Osteoblast (primary cell): ENCODE data around the gene LURAP1L. TPM values are rescaled to one million over a fixed set of nuclear protein-coding genes. Genes with fewer than 3 reads are reported as not detected.

Experiments used
- DNase-seq: peaks from one replicate; pipeline ENCODE4 v3.0.0; 2011; ENCODE audit warnings: low spot score, mixed read lengths; ENCODE audit not compliant: insufficient read length; ENCODE audit errors: missing footprints
- H2AFZ ChIP-seq: 2 replicates; pipeline ENCODE4 v1.6.0; 2011; ENCODE audit warnings: mild to moderate bottlenecking, low read length
- H3K27ac ChIP-seq: 2 replicates; pipeline ENCODE4 v1.5.1; 2011; ENCODE audit warnings: mild to moderate bottlenecking, low read depth, low read length, moderate library complexity
- H3K27me3 ChIP-seq: 2 replicates; pipeline ENCODE4 v1.6.0; 2012; ENCODE audit warnings: mild to moderate bottlenecking, control low read depth, inconsistent platforms, low read length, moderate library complexity; ENCODE audit not compliant: insufficient read depth
- H3K36me3 ChIP-seq: 2 replicates; pipeline ENCODE4 v1.5.1; 2011; ENCODE audit warnings: mild to moderate bottlenecking, low read length, control low read depth, moderate library complexity; ENCODE audit not compliant: insufficient read depth
- H3K4me1 ChIP-seq: 2 replicates; pipeline ENCODE4 v1.5.1; 2011; ENCODE audit warnings: mild to moderate bottlenecking, low read length, control low read depth, moderate library complexity; ENCODE audit not compliant: insufficient read depth
- H3K4me2 ChIP-seq: 2 replicates; pipeline ENCODE4 v1.6.0; 2011; ENCODE audit warnings: mild to moderate bottlenecking, low read length; ENCODE audit not compliant: insufficient read depth
- H3K4me3 ChIP-seq: fragments of 200-600 bp; sonication (generic); 3 replicates; pipeline ENCODE4 v1.5.1; 2012; ENCODE audit warnings: mild to moderate bottlenecking, low read length, inconsistent platforms; ENCODE audit not compliant: insufficient read depth
- H3K79me2 ChIP-seq: 2 replicates; pipeline ENCODE4 v1.6.0; 2012; ENCODE audit warnings: mild to moderate bottlenecking, low read length, control low read depth, inconsistent platforms; ENCODE audit not compliant: insufficient read depth
- H3K9me3 ChIP-seq: 2 replicates; pipeline ENCODE4 v1.5.1; 2011; ENCODE audit warnings: low read depth, low read length, control low read depth
- H4K20me1 ChIP-seq: 2 replicates; pipeline ENCODE4 v1.6.0; 2012; ENCODE audit warnings: mild to moderate bottlenecking, low read length, control low read depth; ENCODE audit not compliant: insufficient read depth
- CTCF ChIP-seq: IDR thresholded peaks from 2 replicates; pipeline ENCODE4 v1.5.1; 2011; ENCODE audit warnings: mild to moderate bottlenecking, low read depth, low read length, moderate library complexity; ENCODE audit errors: extremely low read depth
- total RNA-seq: library from RNA; depleted of rRNA; stranded (reverse); fragments of >200 nt; gene quantifications from 2 replicates; pipeline ENCODE4 v1.2.3, GENCODE V29; 2012

Gene LURAP1L
- total RNA-seq, 1 donor, result 88.3 TPM

DNA sequence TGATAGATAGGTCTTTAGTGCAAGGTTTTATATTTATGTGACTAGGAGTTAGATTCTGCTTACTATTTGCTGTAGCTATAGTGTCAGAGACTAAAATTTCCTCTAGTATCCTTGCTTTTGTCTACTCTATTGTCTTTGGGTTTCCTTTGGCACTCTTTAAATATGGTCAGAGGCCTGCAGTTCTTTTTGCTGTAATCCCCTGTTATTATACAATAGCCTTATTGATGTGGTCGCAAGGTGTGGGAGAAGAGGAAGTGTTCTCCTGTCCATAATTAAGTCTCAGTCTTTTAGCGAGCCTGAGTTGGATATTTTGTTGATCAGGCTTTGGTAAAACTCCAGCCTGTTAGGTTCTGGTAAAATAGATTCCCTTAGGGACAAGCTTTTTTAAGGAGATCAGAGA lies 34.9 kb downstream of the LURAP1L start:
- H3K4me2 ChIP-seq, result no peak overlapping the region
- peak overlapping the region; percentile 5 for H2AFZ ChIP-seq
- H3K36me3 ChIP-seq, result peaks cover 5% of the 10 kb centered on the region
- no peak for TF ChIP-seq CTCF
- no peaks in the 10 kb centered on the region for H3K27me3 ChIP-seq
- no peaks in the 10 kb centered on the region for H4K20me1 ChIP-seq
- peak overlapping the region; percentile 9 for H3K27ac ChIP-seq
- peaks cover 51% of the 10 kb centered on the region for H3K79me2 ChIP-seq
- H3K9me3 ChIP-seq, result no peaks in the 10 kb centered on the region
- DNase-seq, result no peak
- H3K4me3 ChIP-seq, result no peak overlapping the region
- peaks cover 33% of the 10 kb centered on the region for H3K4me1 ChIP-seq

DNA sequence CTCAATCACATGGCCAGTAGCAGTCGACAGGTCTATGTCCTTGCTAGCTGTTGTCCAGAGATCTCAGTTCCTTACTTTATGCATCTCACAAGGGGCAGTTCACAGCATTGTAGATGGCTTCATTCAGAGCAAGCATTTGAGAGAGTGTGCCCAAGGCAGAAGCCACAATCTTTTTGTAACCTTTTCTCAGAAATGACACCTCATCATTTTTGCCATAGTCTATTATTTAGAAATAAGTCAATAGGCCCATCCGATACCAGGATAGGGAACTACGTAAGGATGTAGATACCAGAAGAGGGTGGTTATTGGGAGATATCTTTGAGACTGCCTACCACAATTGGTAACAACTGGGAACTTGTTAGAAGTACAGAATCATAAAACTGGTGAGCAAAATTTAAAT lies 37.1 kb downstream of the LURAP1L start:
- Histone ChIP-seq H3K79me2 (peaks cover 62% of the 10 kb centered on the region), H3K27me3 (no peaks in the 10 kb centered on the region), H4K20me1 (no peaks in the 10 kb centered on the region), H3K9me3 (no peaks in the 10 kb centered on the region), H3K4me2 (no peak overlapping the region), H2AFZ (no peak overlapping the region), H3K27ac (peak overlapping the region; percentile 98), H3K36me3 (peaks cover 5% of the 10 kb centered on the region), H3K4me1 (peaks cover 52% of the 10 kb centered on the region), H3K4me3 (no peak overlapping the region)
- TF ChIP-seq CTCF, result no peak
- no peak for DNase-seq

- no peak for DNase-seq
- Histone ChIP-seq H3K4me3 (no peak overlapping the region), H3K27ac (peak overlapping the region; percentile 98), H4K20me1 (no peaks in the 10 kb centered on the region), H3K4me2 (peak overlapping the region; percentile 32), H3K27me3 (no peaks in the 10 kb centered on the region), H3K9me3 (no peaks in the 10 kb centered on the region), H3K36me3 (peaks cover 5% of the 10 kb centered on the region), H3K79me2 (peaks cover 65% of the 10 kb centered on the region), H3K4me1 (peaks cover 60% of the 10 kb centered on the region), H2AFZ (no peak overlapping the region)
- no peak for TF ChIP-seq CTCF
Measured at GRCh38 chr9:12812710-12813109, 37.9 kb downstream of the LURAP1L start.

GRCh38 chr9:12813533-12813932 lies 38.7 kb downstream of the LURAP1L start:
- no peak for DNase-seq
- Histone ChIP-seq H4K20me1 (no peaks in the 10 kb centered on the region), H3K9me3 (no peaks in the 10 kb centered on the region), H3K4me1 (peaks cover 68% of the 10 kb centered on the region), H3K36me3 (peaks cover 5% of the 10 kb centered on the region), H3K27me3 (no peaks in the 10 kb centered on the region), H3K27ac (peak overlapping the region; percentile 98), H3K79me2 (peaks cover 63% of the 10 kb centered on the region), H3K4me3 (peak overlapping the region; percentile 38), H2AFZ (no peak overlapping the region), H3K4me2 (peak overlapping the region; percentile 80)
- TF ChIP-seq CTCF, result no peak
